PC-9 (cell line): ENCODE measurements around the gene EAF1. TPM values are rescaled to one million over a fixed set of nuclear protein-coding genes. Genes with fewer than 3 reads are reported as not detected.

Experiments
- BruUV-seq: library from RNA; stranded (reverse); fragments of 400-500 nt; replicated peaks from 2 replicates; lab custom pipeline; 2021; lab: Mats Ljungman, UMichigan
- CTCF ChIA-PET: fragments of 300-600 bp; sonication (Branson Sonifier 250); formaldehyde crosslinking; loops from one replicate; lab custom pipeline; 2022; ENCODE audit warnings: antibody characterized with exemption; lab: Charles Lee
- POLR2A ChIA-PET: fragments of 300-600 bp; sonication (Branson Sonifier 250); formaldehyde crosslinking; loops from one replicate; lab custom pipeline; 2022; ENCODE audit warnings: antibody characterized with exemption; ENCODE audit not compliant: unreplicated experiment; lab: Charles Lee
- DNase-seq, 2 experiments: peaks; one replicate each; pipeline versions ENCODE4 v3.0.0 to v3.0.0-alpha.2; 2015 to 2022; ENCODE audit warnings: mixed read lengths in 1 of 2
- H2AFZ ChIP-seq: fragments of 200-600 bp; sonication (generic); 2 replicates; pipeline ENCODE4 v1.8.1; 2017; ENCODE audit warnings: antibody characterized with exemption
- H3F3A ChIP-seq: fragments of 200-600 bp; sonication (generic); 2 replicates; pipeline ENCODE4 v1.8.1; 2017; ENCODE audit warnings: antibody characterized with exemption, mild to moderate bottlenecking, low read depth; ENCODE audit not compliant: insufficient read depth
- H3K27ac ChIP-seq: fragments of 200-600 bp; sonication (generic); 2 replicates; pipeline ENCODE4 v1.6.1; 2016; ENCODE audit warnings: mixed run types
- H3K27me3 ChIP-seq: fragments of 200-600 bp; sonication (generic); 2 replicates; pipeline ENCODE4 v1.6.1; 2016; ENCODE audit warnings: low read depth, mixed run types; ENCODE audit not compliant: insufficient read depth
- H3K36me3 ChIP-seq: fragments of 200-600 bp; sonication (generic); 2 replicates; pipeline ENCODE4 v1.6.1; 2016; ENCODE audit warnings: low read depth, mixed run types
- H3K4me1 ChIP-seq: fragments of 200-600 bp; sonication (generic); replicated peaks from 2 replicates; pipeline ENCODE4 v1.6.1; 2016; ENCODE audit warnings: mixed run types; ENCODE audit not compliant: insufficient read depth
- H3K4me2 ChIP-seq: fragments of 200-600 bp; sonication (generic); 2 replicates; pipeline ENCODE4 v1.6.1; 2017; ENCODE audit warnings: mixed run types
- H3K4me3 ChIP-seq: fragments of 200-600 bp; sonication (generic); 2 replicates; pipeline ENCODE4 v1.6.1; 2016; ENCODE audit warnings: mixed run types
- H3K79me2 ChIP-seq: fragments of 200-600 bp; sonication (generic); 2 replicates; pipeline ENCODE4 v1.6.1; 2017; ENCODE audit warnings: low read depth, mixed run types
- H3K9me2 ChIP-seq: fragments of 200-600 bp; sonication (generic); 2 replicates; pipeline ENCODE4 v1.8.1; 2017; ENCODE audit warnings: mild to moderate bottlenecking; ENCODE audit not compliant: insufficient read depth
- H3K9me3 ChIP-seq: fragments of 200-600 bp; sonication (generic); 2 replicates; pipeline ENCODE4 v1.8.1; 2016; ENCODE audit warnings: low read depth; ENCODE audit not compliant: insufficient read depth
- H4K20me1 ChIP-seq: fragments of 200-600 bp; sonication (generic); 2 replicates; pipeline ENCODE4 v1.8.1; 2017; ENCODE audit not compliant: insufficient read depth
- CTCF ChIP-seq: fragments of 200-600 bp; sonication (generic); conservative IDR thresholded peaks from 2 replicates; pipeline ENCODE4 v1.6.1; 2017; ENCODE audit warnings: mixed run types, antibody characterized with exemption, mild to moderate bottlenecking, moderate library complexity
- EZH2 ChIP-seq: fragments of 200-600 bp; sonication (generic); IDR thresholded peaks from 2 replicates; pipeline ENCODE4 v1.8.0; 2017; ENCODE audit warnings: antibody characterized with exemption, low read depth
- intact Hi-C: fragments of 100-400 bp; cut with micrococcal nuclease; formaldehyde crosslinking; loops from one replicate; pipeline ENCODE4 v1.10.0; 2022; ENCODE audit not compliant: unreplicated experiment
- total RNA-seq: library from RNA; stranded (reverse); gene quantifications from 2 replicates; pipeline ENCODE4 v1.2.3, GENCODE V29; 2021

The EAF1 gene
- total RNA-seq, 1 experiment from 2014 or later = 16.4 TPM

GRCh38 chr3:15443826-15444524 is 16.6 kb downstream of the EAF1 start:
- ChIA-PET CTCF (no interaction called here), POLR2A (interaction anchor here (0.8 kb wide), 1 partner anchor 52 kb away, joined by 9 read pairs; no protein-coding TSS in a partner anchor)
- no peak for DNase-seq
- intact Hi-C loops = no loop called here
- Histone ChIP-seq H4K20me1 (peaks cover 6% of the 10 kb centered on the region; the same call in 1 of the 2 replicates), H3K79me2 (no peaks in the 10 kb centered on the region), H3K27me3 (no peaks in the 10 kb centered on the region), H3K36me3 (peaks cover 35% of the 10 kb centered on the region), H2AFZ (no peak overlapping the region), H3K4me1 (no peaks in the 10 kb centered on the region), H3K27ac (no peak overlapping the region), H3K9me2 (no peaks in the 10 kb centered on the region), H3K4me2 (no peak overlapping the region), H3K4me3 (no peak overlapping the region), H3K9me3 (no peaks in the 10 kb centered on the region), H3F3A (0 out of 2 replicates have a peak, but pooled peaks cover 3% of the 10 kb centered on the region)
- TF ChIP-seq EZH2 (no peak), CTCF (no peak)
- no TSS peak for BruUV-seq

- ChIA-PET POLR2A (no interaction called here), CTCF (no interaction called here)
- H3K27me3 ChIP-seq = no peaks in the 10 kb centered on the region
- H3K36me3 ChIP-seq = no peaks in the 10 kb centered on the region
- BruUV-seq = no TSS peak
- intact Hi-C loops = no loop called here
- H3K4me3 ChIP-seq = no peak overlapping the region
- no peaks in the 10 kb centered on the region for H3F3A ChIP-seq
- no peak overlapping the region for H3K4me2 ChIP-seq
- H4K20me1 ChIP-seq = no peaks in the 10 kb centered on the region
- no peaks in the 10 kb centered on the region for H3K9me3 ChIP-seq
- H3K27ac ChIP-seq = no peak overlapping the region
- no peak overlapping the region for H2AFZ ChIP-seq
- DNase-seq = no peak
- no peaks in the 10 kb centered on the region for H3K79me2 ChIP-seq
- H3K9me2 ChIP-seq = no peaks in the 10 kb centered on the region
- H3K4me1 ChIP-seq = no peaks in the 10 kb centered on the region
- no peak for TF ChIP-seq CTCF
- TF ChIP-seq EZH2 = no peak
Measured at GRCh38 chr3:15449489-15450224, 22.3 kb downstream of the EAF1 start.

DNA sequence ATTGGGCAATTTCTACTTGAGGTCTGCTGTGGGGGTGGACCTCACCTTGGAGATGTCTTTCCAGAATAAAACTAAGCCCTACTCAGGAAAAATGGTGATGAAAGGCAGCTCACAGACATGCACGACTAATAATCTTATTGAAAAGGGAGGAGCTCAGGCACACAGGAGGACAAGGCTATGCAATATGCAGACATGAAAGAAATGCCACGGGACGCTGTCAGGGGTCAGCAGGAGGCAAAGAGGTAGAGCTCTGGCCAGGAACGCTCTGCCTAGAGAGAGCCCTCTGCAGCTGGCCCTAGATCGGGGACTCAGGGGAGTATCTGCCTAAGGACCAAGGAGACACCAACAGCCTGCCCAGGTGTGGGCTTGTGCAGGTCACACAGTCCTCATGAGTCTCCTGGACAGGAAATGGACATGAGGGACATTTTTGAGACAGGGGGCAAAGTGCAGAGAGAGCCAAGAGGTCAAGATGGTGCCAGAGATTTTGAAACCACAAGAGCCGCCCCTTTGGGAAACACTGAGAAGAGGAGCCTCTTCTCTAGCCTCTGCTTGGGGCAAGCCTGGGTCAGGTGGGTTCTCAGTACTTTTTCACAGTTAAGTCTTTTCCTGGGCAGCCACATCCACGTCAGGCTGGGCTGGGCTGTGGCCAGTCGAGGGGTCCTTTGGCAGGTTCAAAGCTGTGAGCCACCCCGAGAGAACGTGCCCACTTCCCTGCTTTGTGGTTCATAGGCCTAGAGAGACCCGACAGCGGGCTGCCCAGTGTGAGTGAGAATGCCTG is 23.2 kb downstream of the EAF1 start:
- no peak for DNase-seq
- TF ChIP-seq EZH2 (no peak), CTCF (no peak)
- Histone ChIP-seq H2AFZ (no peak overlapping the region), H3K27me3 (no peaks in the 10 kb centered on the region), H3K4me2 (no peak overlapping the region), H3K9me3 (no peaks in the 10 kb centered on the region), H4K20me1 (no peaks in the 10 kb centered on the region), H3K36me3 (no peaks in the 10 kb centered on the region), H3K27ac (no peak overlapping the region), H3F3A (no peaks in the 10 kb centered on the region), H3K4me1 (no peaks in the 10 kb centered on the region), H3K4me3 (no peak overlapping the region), H3K79me2 (no peaks in the 10 kb centered on the region), H3K9me2 (no peaks in the 10 kb centered on the region)
- POLR2A ChIA-PET = no interaction called here
- intact Hi-C loops = no loop called here
- BruUV-seq = no TSS peak
- CTCF ChIA-PET = no interaction called here
